Ovary (tissue), 9 donors: Measurements from ENCODE around the gene THAP9. TPM values are rescaled to one million over a fixed set of nuclear protein-coding genes. Genes with fewer than 3 reads are reported as not detected.

Experiments used
- DNase-seq, 5 donors: peaks; one replicate each; pipeline ENCODE4 v3.0.0-alpha.2; 2019 to 2020
- H3K27ac ChIP-seq, 2 donors: fragments of 200-600 bp; one replicate each; pipeline versions ENCODE4 v1.5.1 to v1.8.0; 2019 to 2022
- H3K27me3 ChIP-seq: fragments of 200-600 bp; one replicate; pipeline ENCODE4 v1.8.0; 2022
- H3K36me3 ChIP-seq: fragments of 200-600 bp; sonication (generic); one replicate; pipeline ENCODE4 v1.5.1; 2019
- H3K4me1 ChIP-seq: one replicate; pipeline ENCODE4 v1.8.1; 2013; ENCODE audit warnings: mild to moderate bottlenecking, moderate library complexity; ENCODE audit not compliant: insufficient read depth
- H3K4me3 ChIP-seq: fragments of 200-600 bp; sonication (generic); one replicate; pipeline ENCODE4 v1.5.1; 2017
- H3K9me3 ChIP-seq, 2 donors: fragments of 200-600 bp in 1 of 2; sonication (generic) in 1 of 2; one replicate each; pipeline versions ENCODE4 v1.5.1 to v1.8.1; 2013 to 2019; ENCODE audit warnings: mild to moderate bottlenecking in 1 of 2, moderate library complexity in 1 of 2
- CTCF ChIP-seq, 3 donors: fragments of 450-650 bp in 2 of 3; fragments of 200-600 bp in 1 of 3; IDR thresholded peaks; one replicate each; pipeline versions ENCODE4 v1.5.1 to v1.8.0; 2016 to 2022; ENCODE audit warnings: antibody characterized with exemption in 3 of 3, mild to moderate bottlenecking in 1 of 3
- EP300 ChIP-seq: sonication (generic); formaldehyde crosslinking; IDR thresholded peaks from one replicate; pipeline ENCODE4 v1.6.1; 2017; ENCODE audit warnings: antibody characterized with exemption
- POLR2A ChIP-seq: fragments of 450-650 bp; IDR thresholded peaks from one replicate; pipeline ENCODE4 v1.6.1; 2017; ENCODE audit warnings: antibody characterized with exemption, mild to moderate bottlenecking, moderate library complexity
- WGBS, 3 donors: extraction: QIAGEN DNeasy Blood & Tissue Kit in 1 of 3; methylation state at CpG; one replicate each; pipeline versions ENCODE4 v1.1.5 to v1.1.7; 2013 to 2017; 5-methylcytosine and 5-hydroxymethylcytosine counted together
- intact Hi-C, 4 donors: fragments of 100-400 bp; cut with DNase I; formaldehyde crosslinking; loops; one replicate each; pipeline versions ENCODE4 v1.11.0 to v1.15.1; 2022 to 2023
- polyA plus RNA-seq, 2 donors: library from polyadenylated mRNA; stranded (reverse); fragments of 200-250 nt in 1 of 2; fragments of 350-450 nt in 1 of 2; fragmentation: Illumina TruSeq in 1 of 2; extraction: RNeasy Lipid Tissue Mini Kit (QIAGEN cat#74804) in 1 of 2; gene quantifications; one replicate each; pipeline ENCODE4 v1.2.3, GENCODE V29; 2013 to 2014
- small RNA-seq: library from RNA; depleted of rRNA; stranded (forward); fragments of <200 nt; gene quantifications from one replicate; pipeline ENCODE3, GENCODE V24; 2016
- total RNA-seq, 7 donors: library from RNA; depleted of rRNA in 2 of 7; stranded (reverse); fragments of >200 nt in 2 of 7; fragmentation: NEBNext Ultra II Directional in 3 of 7; extraction: Animal tissue kit (Norgen Biotek cat#: 25700) in 3 of 7; gene quantifications; one replicate each; pipeline versions ENCODE4 v1.1.0 to v1.2.4, GENCODE V29; 2016 to 2023
- donor health status: DM: no; HTN: no; CAD: no; lungs with moderate emphysema.
- donor health status: DM: no; HTN: no; CAD: no.
- donor health status: Bipolar disorder and iron deficiency.
- donor health status: DM: yes; HTN: yes; CAD: no.
- donor health status: DM: no; HTN: no; CAD: no.
- donor health status: DM: yes; HTN: yes; CAD: no.

Gene THAP9
- total and polyA plus RNA-seq, 9 donors, result 2.8 to 9.0 (median 4.9) TPM

- Histone ChIP-seq H3K4me3 (no peak overlapping the region), H3K4me1 (no peaks in the 10 kb centered on the region), H3K27me3 (no peaks in the 10 kb centered on the region), H3K27ac (no peak overlapping the region), H3K9me3 (no peaks in the 10 kb centered on the region), H3K36me3 (no peaks in the 10 kb centered on the region)
- DNase-seq, result no peak
- 89 to 96% (median 93%) methylated on average over 1 of the region's 1 CpG for WGBS, 3 donors
- TF ChIP-seq CTCF (IDR thresholded peaks at IDR 0.05) (no peak), EP300 (no peak), POLR2A (no peak)
- intact Hi-C loops, result no loop called here
These were observed 56.5 kb downstream of the THAP9 start for GRCh38 chr4:82957045-82957444.

GRCh38 chr4:82965763-82966162 lies 65.2 kb downstream of the THAP9 start:
- H3K36me3 ChIP-seq, result no peaks in the 10 kb centered on the region
- DNase-seq, result no peak
- H3K9me3 ChIP-seq, result no peaks in the 10 kb centered on the region
- 96 to 98% (median 96%) methylated on average over 2 of the region's 2 CpGs for WGBS, 3 donors
- H3K27me3 ChIP-seq, result no peaks in the 10 kb centered on the region
- no peak overlapping the region for H3K27ac ChIP-seq
- no peak for TF ChIP-seq CTCF (IDR thresholded peaks at IDR 0.05)
- no peak for TF ChIP-seq POLR2A
- no peak for TF ChIP-seq EP300
- H3K4me1 ChIP-seq, result no peaks in the 10 kb centered on the region
- intact Hi-C loops, result no loop called here
- no peak overlapping the region for H3K4me3 ChIP-seq

- Histone ChIP-seq H3K4me1 (no peaks in the 10 kb centered on the region), H3K27ac (no peak overlapping the region), H3K27me3 (no peaks in the 10 kb centered on the region), H3K9me3 (no peaks in the 10 kb centered on the region), H3K4me3 (no peak overlapping the region), H3K36me3 (no peaks in the 10 kb centered on the region)
- no peak for DNase-seq
- intact Hi-C loops, result no loop called here
- no peak for TF ChIP-seq EP300
- no peak for TF ChIP-seq POLR2A
- no peak for TF ChIP-seq CTCF (IDR thresholded peaks at IDR 0.05)
- WGBS, 3 donors, result 91 to 93% (median 92%) methylated on average over 4 of the region's 4 CpGs
These were observed 68.4 kb downstream of the THAP9 start for GRCh38 chr4:82968972-82969371.

- Histone ChIP-seq H3K27me3 (no peaks in the 10 kb centered on the region), H3K4me3 (no peak overlapping the region), H3K27ac (no peak overlapping the region), H3K36me3 (no peaks in the 10 kb centered on the region), H3K9me3 (no peaks in the 10 kb centered on the region), H3K4me1 (no peaks in the 10 kb centered on the region)
- TF ChIP-seq EP300 (no peak), CTCF (IDR thresholded peaks at IDR 0.05) (no peak), POLR2A (no peak)
- intact Hi-C loops, result no loop called here
- WGBS, 3 donors, result 81 to 86% (median 85%) methylated on average over 2 of the region's 2 CpGs
- no peak for DNase-seq
These were observed 68.9 kb downstream of the THAP9 start for GRCh38 chr4:82969414-82969813.

Small RNA genes lying within 50 kb of the gene (small RNA-seq; reads per million reads assigned to genes)
- gene RF00019, result not detected

Other genes starting within 250 kb of the THAP9 start
- gene SCD5, start 101.9 kb upstream of the THAP9 start, total RNA-seq, result 100 to 1,000 TPM in 5 of 7 donors, 10 to 100 TPM in 2; 96.3 to 203 (median 119) TPM
- 100 to 1,000 TPM in 1 of 2 donors, 10 to 100 TPM in 1; 99.3 to 174 TPM for gene SCD5, start 101.9 kb upstream of the THAP9 start, polyA plus RNA-seq
- gene SEC31A, start 9.6 kb upstream of the THAP9 start, total RNA-seq, result 100 to 1,000 TPM; 175 to 315 (median 287) TPM
- 100 to 1,000 TPM; 142 to 388 TPM for gene SEC31A, start 9.6 kb upstream of the THAP9 start, polyA plus RNA-seq
- gene LIN54, start 110.1 kb downstream of the THAP9 start, total RNA-seq, result 10 to 100 TPM in 1 of 7 donors, 1 to 10 TPM in 6; 5.6 to 10.0 (median 8.0) TPM
- 1 to 10 TPM; 3.8 to 7.4 TPM for gene LIN54, start 110.1 kb downstream of the THAP9 start, polyA plus RNA-seq
- 10 to 100 TPM; 30.7 to 43.2 (median 34.1) TPM for gene COPS4, start 134.4 kb downstream of the THAP9 start, total RNA-seq
- 10 to 100 TPM; 32.4 to 45.3 TPM for gene COPS4, start 134.4 kb downstream of the THAP9 start, polyA plus RNA-seq
- 10 to 100 TPM in 1 of 7 donors, 1 to 10 TPM in 4, under 1 TPM in 2; 0.40 to 15.4 (median 1.9) TPM for gene PLAC8, start 214.0 kb downstream of the THAP9 start, total RNA-seq
- 1 to 10 TPM in 1 of 2 donors, under 1 TPM in 1; 0.67 to 3.5 TPM for gene PLAC8, start 214.0 kb downstream of the THAP9 start, polyA plus RNA-seq